ENCODE results near the gene SYNE1.
"Not testable (repeated sequence)": the region's sequence is repeated elsewhere in the genome, so short reads cannot be mapped to it uniquely, and the experiment has no call there.

SYNE1 gene

GRCh38 chr6:152098683-152099082 is 538.5 kb downstream of the SYNE1 start:
- no peak for DNase-seq (ENCODE audit: low read depth)

- DNase-seq (ENCODE audit: low read depth) = no peak
Measured at GRCh38 chr6:152096863-152097496, 540.2 kb downstream of the SYNE1 start.

GRCh38 chr6:152094992-152095592 is 542.1 kb downstream of the SYNE1 start:
- no peak for DNase-seq (ENCODE audit: low read depth)

- no peak for DNase-seq (ENCODE audit: low read depth)
Measured at GRCh38 chr6:152094276-152094675, 542.9 kb downstream of the SYNE1 start.

- no peak for DNase-seq (ENCODE audit: low read depth)
Measured at GRCh38 chr6:152093711-152094110, 543.5 kb downstream of the SYNE1 start.

- no peak for DNase-seq (ENCODE audit: low read depth)
Measured at GRCh38 chr6:152091851-152092341, 545.3 kb downstream of the SYNE1 start.

- no peak for DNase-seq (ENCODE audit: low read depth)
Measured at GRCh38 chr6:152091201-152091600, 546.0 kb downstream of the SYNE1 start.

- no peak for DNase-seq (ENCODE audit: low read depth)
Measured at GRCh38 chr6:152089992-152090391, 547.2 kb downstream of the SYNE1 start.

GRCh38 chr6:152087701-152088100 is 549.5 kb downstream of the SYNE1 start:
- no peak for DNase-seq (ENCODE audit: low read depth)

- DNase-seq (ENCODE audit: low read depth) = no peak
Measured at GRCh38 chr6:152087096-152087495, 550.1 kb downstream of the SYNE1 start.

- DNase-seq (ENCODE audit: low read depth) = no peak
Measured at GRCh38 chr6:152086223-152086873, 550.8 kb downstream of the SYNE1 start.

- no peak for DNase-seq (ENCODE audit: low read depth)
Measured at GRCh38 chr6:152085451-152085921, 551.7 kb downstream of the SYNE1 start.

GRCh38 chr6:152078804-152079203 is 558.4 kb downstream of the SYNE1 start:
- no peak for DNase-seq (ENCODE audit: low read depth)

- DNase-seq (ENCODE audit: low read depth) = no peak
Measured at GRCh38 chr6:152078001-152078400, 559.2 kb downstream of the SYNE1 start.

- DNase-seq (ENCODE audit: low read depth) = not testable (repeated sequence)
Measured at GRCh38 chr6:152076242-152076641, 560.9 kb downstream of the SYNE1 start.

- DNase-seq (ENCODE audit: low read depth) = no peak
Measured at GRCh38 chr6:152071843-152072242, 565.3 kb downstream of the SYNE1 start.
